Liver (tissue), 9 donors: Measurements from ENCODE around the gene SNX9. TPM values are rescaled to one million over a fixed set of nuclear protein-coding genes. Genes with fewer than 3 reads are reported as not detected.

ENCODE experiments used
- DNase-seq: peaks from one replicate; pipeline ENCODE4 v3.0.0-alpha.2; 2017; ENCODE audit warnings: low spot score
- H3K27ac ChIP-seq, 2 donors: one replicate each; pipeline ENCODE4 v1.7.0; 2013; ENCODE audit warnings: inconsistent platforms in 2 of 2, low read length in 2 of 2, control low read depth in 1 of 2, low read depth in 1 of 2, mild to moderate bottlenecking in 1 of 2
- H3K27me3 ChIP-seq, 4 donors: one replicate each; pipeline versions ENCODE4 v1.6.1 to v1.7.0; 2013; ENCODE audit warnings: low read length in 3 of 4, inconsistent platforms in 1 of 4, mild to moderate bottlenecking in 1 of 4, moderate library complexity in 1 of 4; ENCODE audit not compliant: control insufficient read depth in 4 of 4, insufficient read depth in 4 of 4
- H3K36me3 ChIP-seq, 4 donors: one replicate each; pipeline versions ENCODE4 v1.6.1 to v1.7.0; 2013; ENCODE audit warnings: low read length in 3 of 4, mild to moderate bottlenecking in 3 of 4, low read depth in 1 of 4, moderate library complexity in 1 of 4; ENCODE audit not compliant: control insufficient read depth in 4 of 4, insufficient read depth in 3 of 4
- H3K4me1 ChIP-seq, 4 donors: one replicate each; pipeline versions ENCODE4 v1.6.1 to v1.7.0; 2013; ENCODE audit warnings: low read length in 3 of 4, mild to moderate bottlenecking in 3 of 4, moderate library complexity in 1 of 4; ENCODE audit not compliant: control insufficient read depth in 4 of 4, insufficient read depth in 4 of 4
- H3K4me3 ChIP-seq, 3 donors: one replicate each; pipeline versions ENCODE4 v1.6.1 to v1.7.0; 2013; ENCODE audit warnings: low read length in 3 of 3, control low read depth in 1 of 3, low read depth in 1 of 3, mild to moderate bottlenecking in 1 of 3
- H3K9ac ChIP-seq, 2 donors: one replicate each; pipeline ENCODE4 v1.7.0; 2013; ENCODE audit warnings: low read length in 2 of 2, mild to moderate bottlenecking in 2 of 2, moderate library complexity in 2 of 2, control low read depth in 1 of 2, low read depth in 1 of 2
- H3K9me3 ChIP-seq, 4 donors: one replicate each; pipeline versions ENCODE4 v1.6.1 to v1.7.0; 2013; ENCODE audit warnings: low read length in 3 of 4; ENCODE audit not compliant: control insufficient read depth in 4 of 4
- ATF3 ChIP-seq: IDR thresholded peaks from 2 replicates; pipeline ENCODE4 v1.6.1; 2016; ENCODE audit warnings: antibody characterized with exemption
- CTCF ChIP-seq: fragments of 150-350 bp; IDR thresholded peaks from 2 replicates; pipeline ENCODE4 v1.5.1; 2017; ENCODE audit warnings: improper control_type of control experiment, low read depth, low read length; ENCODE audit not compliant: missing input control
- FOXA1 ChIP-seq: IDR thresholded peaks from 2 replicates; pipeline ENCODE4 v1.6.1; 2016; ENCODE audit warnings: antibody characterized with exemption
- FOXA2 ChIP-seq: IDR thresholded peaks from 2 replicates; pipeline ENCODE4 v1.6.1; 2016; ENCODE audit warnings: antibody characterized with exemption
- GABPA ChIP-seq, 2 donors: IDR thresholded peaks in 1 of 2; conservative IDR thresholded peaks in 1 of 2; 2 replicates each; pipeline ENCODE4 v1.6.1; 2016; ENCODE audit warnings: antibody characterized with exemption in 2 of 2, mild to moderate bottlenecking in 1 of 2, moderate library complexity in 1 of 2
- HNF4G ChIP-seq: IDR thresholded peaks from 2 replicates; pipeline ENCODE4 v1.6.1; 2016; ENCODE audit warnings: antibody characterized with exemption
- MAX ChIP-seq: IDR thresholded peaks from 2 replicates; pipeline ENCODE4 v1.6.1; 2016; ENCODE audit warnings: antibody characterized with exemption
- NR2F2 ChIP-seq: IDR thresholded peaks from 2 replicates; pipeline ENCODE4 v1.6.1; 2016; ENCODE audit warnings: antibody characterized with exemption
- RAD21 ChIP-seq, 2 donors: IDR thresholded peaks; 2 replicates each; pipeline ENCODE4 v1.6.1; 2016; ENCODE audit warnings: antibody characterized with exemption in 2 of 2, mild to moderate bottlenecking in 2 of 2
- RXRA ChIP-seq, 2 donors: IDR thresholded peaks; 2 replicates each; pipeline ENCODE4 v1.6.1; 2017 to 2018; ENCODE audit warnings: antibody characterized with exemption in 2 of 2, mild to moderate bottlenecking in 1 of 2
- SP1 ChIP-seq: IDR thresholded peaks from 2 replicates; pipeline ENCODE4 v1.6.1; 2018; ENCODE audit warnings: antibody characterized with exemption, mild to moderate bottlenecking
- TAF1 ChIP-seq: conservative IDR thresholded peaks from 2 replicates; pipeline ENCODE4 v1.6.1; 2016; ENCODE audit warnings: antibody characterized with exemption, mild to moderate bottlenecking
- YY1 ChIP-seq: IDR thresholded peaks from 2 replicates; pipeline ENCODE4 v1.6.1; 2016; ENCODE audit warnings: antibody characterized with exemption, mild to moderate bottlenecking
- ZBTB33 ChIP-seq: IDR thresholded peaks from 2 replicates; pipeline ENCODE4 v1.6.1; 2016; ENCODE audit warnings: antibody characterized with exemption
- WGBS: extraction: QIAGEN DNeasy Blood & Tissue Kit; methylation state at CpG from one replicate; pipeline ENCODE4 v1.1.7; 2013; 5-methylcytosine and 5-hydroxymethylcytosine counted together
- polyA plus RNA-seq, 2 donors: library from polyadenylated mRNA; stranded (reverse) in 1 of 2; unstranded in 1 of 2; fragments of 200-250 nt in 1 of 2; fragments of >200 nt in 1 of 2; fragmentation: Nextera tagmentation in 1 of 2; extraction: Ambion mirVana in 1 of 2; gene quantifications; one replicate each; pipeline versions ENCODE4 v1.2.1 to v1.2.3, GENCODE V29; 2013 to 2015
- total RNA-seq, 2 donors: library from RNA; depleted of rRNA; stranded (reverse); fragments of >200 nt; gene quantifications; one replicate each; pipeline ENCODE4 v1.2.3, GENCODE V29; 2014
- donor health status: healthy.
- donor health status: healthy.
- donor health status: healthy.
- donor health status: healthy.
- donor health status: healthy.

The SNX9 gene
- total and polyA plus RNA-seq, 4 donors = 16.4 to 31.0 (median 22.3) TPM

GRCh38 chr6:157853018-157853805 is 30.2 kb downstream of the SNX9 start (continued):
- TF ChIP-seq ZBTB33 (no peak), ATF3 (no peak), MAX (no peak), GABPA (IDR thresholded peaks at IDR 0.05 in 1 of 2, conservative IDR thresholded peaks at IDR 0.05 in 1 of 2) (no peak), RXRA (IDR thresholded peaks at IDR 0.05) (no peak)

- Histone ChIP-seq H3K9ac (no peak overlapping the region), H3K4me1 (peaks cover 0 to 3% (median 0%) of the 10 kb centered on the region in 4 donors), H3K27ac (no peak overlapping the region), H3K9me3 (peaks cover 0 to 2% (median 0%) of the 10 kb centered on the region in 4 donors), H3K36me3 (no peaks in the 10 kb centered on the region), H3K27me3 (no peaks in the 10 kb centered on the region), H3K4me3 (no peak overlapping the region)
- WGBS = 41% methylated on average over 1 of the region's 1 CpG
- no peak for DNase-seq
- no peak for TF ChIP-seq SP1
- no peak for TF ChIP-seq YY1
- TF ChIP-seq MAX = no peak
- TF ChIP-seq HNF4G = no peak
- TF ChIP-seq CTCF = no peak
- TF ChIP-seq TAF1 = no peak
Measured at GRCh38 chr6:157853902-157854502, 31.0 kb downstream of the SNX9 start.

GRCh38 chr6:157855325-157855724 is 32.3 kb downstream of the SNX9 start:
- 93% methylated on average over 5 of the region's 5 CpGs for WGBS
- Histone ChIP-seq H3K27me3 (no peaks in the 10 kb centered on the region), H3K4me3 (no peak overlapping the region), H3K36me3 (no peaks in the 10 kb centered on the region), H3K4me1 (peaks cover 2 to 15% (median 5%) of the 10 kb centered on the region in 4 donors), H3K9ac (no peak overlapping the region), H3K9me3 (peaks cover 0 to 2% (median 0%) of the 10 kb centered on the region in 4 donors), H3K27ac (no peak overlapping the region)
- TF ChIP-seq MAX (no peak), TAF1 (no peak), RXRA (IDR thresholded peaks at IDR 0.05) (no peak), NR2F2 (no peak), ATF3 (no peak), FOXA1 (no peak), YY1 (no peak), ZBTB33 (no peak), HNF4G (no peak), RAD21 (IDR thresholded peaks at IDR 0.05) (no peak), FOXA2 (no peak)
- DNase-seq = no peak
